Activated CD8-positive, alpha-beta memory T cell treated with anti-CD3 and anti-CD28 coated beads, Interleukin-2, amount 50 U/mL, for 24 hours (primary cell): Measurements from ENCODE around the gene TRIM7.
"Not testable (repeated sequence)": the region's sequence is repeated elsewhere in the genome, so short reads cannot be mapped to it uniquely, and the experiment has no call there.

Source experiments
- DNase-seq: peaks from one replicate; pipeline ENCODE4 v3.0.0-alpha.2; 2020; ENCODE audit errors: extremely low read depth

TRIM7 gene

DNA sequence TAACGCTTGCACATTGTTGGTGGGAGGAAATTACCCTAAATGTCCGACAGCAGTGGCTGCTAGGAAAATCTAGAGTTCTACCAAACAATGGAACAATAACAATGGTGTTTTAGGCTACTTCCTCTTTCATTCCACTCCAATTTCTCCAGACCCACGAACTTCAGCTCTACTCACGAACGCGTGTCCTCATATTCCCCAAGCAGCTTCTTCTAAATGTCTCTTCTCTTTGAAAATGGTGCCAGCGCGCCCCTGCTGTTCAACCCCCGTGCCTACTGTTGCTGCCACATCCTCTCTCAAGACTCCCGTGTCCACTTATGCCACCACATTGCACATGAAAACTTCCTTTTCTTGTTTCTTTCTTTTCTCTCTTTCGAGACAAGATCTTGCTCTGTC lies 32.0 kb downstream of the TRIM7 start:
- DNase-seq = no peak

DNA sequence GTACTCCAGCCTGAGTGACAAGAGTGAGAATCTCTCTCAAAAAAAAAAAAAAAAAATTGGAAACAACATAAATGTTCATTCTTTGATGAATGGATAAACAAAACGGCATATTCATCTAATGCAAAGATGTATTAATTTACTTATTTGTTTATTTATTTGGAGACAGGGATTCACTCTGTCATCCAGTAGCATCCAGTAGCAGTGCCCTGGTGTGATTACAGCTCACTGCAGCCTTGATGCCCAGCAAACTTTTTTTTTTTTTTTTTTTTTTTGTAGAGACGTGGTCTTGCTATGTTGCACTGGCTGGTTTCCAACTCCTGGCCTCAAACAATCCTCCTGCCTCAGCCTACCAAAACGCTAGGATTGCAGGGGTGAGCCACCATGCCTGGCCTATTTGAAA lies 33.2 kb downstream of the TRIM7 start:
- no peak for DNase-seq

DNA sequence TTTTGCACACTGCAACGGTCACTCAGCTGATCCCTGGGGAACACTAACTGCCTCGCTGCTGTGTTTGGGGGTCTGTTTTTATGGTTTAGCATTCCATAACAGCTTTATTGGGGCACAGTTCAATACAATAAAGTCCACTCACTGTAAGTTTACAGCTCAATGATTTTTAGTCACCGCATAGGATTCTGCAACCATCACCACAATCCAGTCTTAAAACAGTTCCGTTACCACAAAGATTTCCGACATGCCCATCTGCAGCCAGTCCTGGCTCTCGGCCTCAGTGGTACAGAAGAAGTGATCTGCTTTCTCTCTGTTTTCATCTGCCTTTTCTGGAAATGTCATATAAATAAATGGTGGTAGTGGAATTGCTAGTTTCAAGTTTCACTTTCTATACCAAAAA lies 34.0 kb downstream of the TRIM7 start:
- no peak for DNase-seq

DNA sequence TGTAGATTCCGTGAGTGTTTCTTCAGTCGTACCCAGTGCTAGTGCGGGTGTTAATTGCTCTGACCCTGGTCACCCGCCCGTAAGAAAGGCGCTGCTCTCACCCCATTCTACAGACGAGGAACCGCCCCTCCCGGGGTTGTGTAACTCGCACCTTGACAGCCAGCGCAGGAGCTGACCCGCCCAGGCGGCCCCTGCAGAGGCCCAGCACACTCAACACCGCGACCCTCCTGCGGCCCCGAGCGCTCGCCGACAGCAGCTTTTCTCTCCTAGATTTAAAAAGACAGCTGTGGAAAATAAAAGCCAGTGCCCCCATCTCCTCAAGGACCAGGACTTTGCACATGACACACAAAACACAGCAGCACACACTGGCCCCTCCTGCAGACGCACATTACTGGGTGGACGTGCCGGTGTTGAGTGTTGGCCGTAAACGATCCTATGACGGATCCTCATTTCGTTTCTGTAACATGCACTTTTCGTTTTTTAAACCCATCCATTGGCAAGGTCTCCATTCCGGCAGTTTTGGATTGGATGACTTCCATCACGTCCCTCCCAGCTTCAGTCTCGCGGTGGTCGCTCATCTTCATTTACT lies 34.7 kb downstream of the TRIM7 start:
- no peak for DNase-seq

DNA sequence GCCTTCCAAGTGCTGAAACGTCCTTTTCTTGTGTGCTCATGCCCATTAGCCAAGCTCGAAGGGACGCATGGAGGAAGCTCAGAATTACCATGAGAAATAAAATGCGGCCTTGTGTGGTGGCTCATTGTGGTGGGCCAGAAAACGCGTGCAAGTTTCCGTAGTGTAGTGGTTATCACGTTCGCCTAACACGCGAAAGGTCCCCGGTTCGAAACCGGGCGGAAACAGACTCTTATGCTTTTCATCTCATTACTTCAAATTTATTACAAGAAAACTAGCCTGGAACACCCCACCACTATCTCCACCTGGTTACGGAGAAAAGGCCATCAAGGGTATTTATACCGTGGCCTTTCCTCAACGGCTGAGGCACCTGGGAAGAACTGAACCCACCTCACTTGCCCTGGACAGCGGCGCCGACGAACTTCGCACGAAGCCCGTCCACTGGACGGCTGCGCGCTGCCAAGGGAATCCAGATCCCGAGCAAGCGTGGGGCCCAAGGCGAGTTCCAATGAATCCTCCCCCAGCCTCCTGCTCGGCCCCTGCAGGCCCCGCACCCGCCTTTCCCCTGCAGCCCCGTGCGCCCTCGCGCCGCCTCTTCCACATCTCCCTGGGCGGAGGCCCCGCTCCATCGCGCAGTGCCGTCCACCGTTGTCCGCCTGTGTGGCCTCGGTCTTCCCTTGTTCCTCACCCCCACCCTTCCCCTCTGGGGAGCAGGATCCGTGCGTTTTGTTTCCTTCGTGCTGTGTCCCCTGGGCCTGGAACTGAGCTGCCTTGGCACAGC lies 35.3 kb downstream of the TRIM7 start:
- peak; percentile 83 for DNase-seq

DNA sequence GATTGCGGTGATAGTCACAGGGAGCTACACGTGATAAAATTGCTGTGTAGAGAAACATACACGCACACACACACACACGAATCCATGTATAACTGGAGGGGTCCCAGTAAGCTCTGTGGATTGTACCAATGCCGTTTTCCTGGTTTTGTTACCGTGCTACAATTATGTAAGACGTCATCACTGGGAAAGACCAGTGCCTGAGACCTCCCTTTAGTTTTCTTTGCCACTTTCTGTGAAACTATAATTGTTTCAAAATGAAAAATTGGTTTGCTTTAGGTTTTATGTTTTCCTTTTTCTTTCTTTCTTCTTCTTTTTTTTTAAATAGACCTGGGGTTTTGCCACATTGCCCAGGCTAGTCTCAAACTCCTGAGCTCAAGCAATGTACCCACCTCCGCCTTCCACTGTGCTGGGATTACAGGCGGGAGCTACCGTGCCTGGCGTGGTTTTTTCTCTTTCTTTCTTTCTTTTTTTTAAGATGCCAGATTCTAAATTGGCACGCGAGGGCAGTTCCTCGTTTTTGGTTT lies 36.3 kb downstream of the TRIM7 start:
- no peak for DNase-seq

DNA sequence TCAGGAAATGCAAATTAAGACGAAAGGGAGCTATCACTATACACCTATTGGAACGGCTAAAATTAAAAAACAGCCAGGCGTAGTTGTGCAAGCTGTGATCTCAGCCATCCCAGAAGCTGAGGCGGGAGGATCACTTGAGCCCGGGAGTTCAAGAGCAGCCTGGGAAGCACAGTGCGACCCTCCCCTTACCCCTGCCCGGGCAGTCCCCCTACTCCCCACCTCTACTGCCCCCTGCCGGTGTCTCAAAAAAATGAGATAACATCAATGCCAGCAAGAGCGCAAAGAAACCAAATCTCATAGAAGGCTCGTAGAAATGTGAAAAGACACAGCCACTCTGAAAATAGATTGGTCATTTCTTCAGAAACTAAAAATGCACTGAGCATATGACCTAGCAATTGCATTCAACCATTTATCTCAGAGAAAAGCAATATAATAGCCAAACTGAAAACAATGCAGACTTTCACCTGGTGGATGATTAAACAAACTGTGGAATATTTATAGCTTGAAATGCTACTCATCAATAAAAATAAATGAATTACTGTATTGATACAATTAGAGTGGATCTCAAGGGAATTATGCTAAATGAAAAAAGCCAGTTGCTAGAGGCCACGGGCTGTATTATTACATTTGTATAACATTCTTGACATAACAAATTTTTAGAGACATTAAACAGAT lies 37.0 kb downstream of the TRIM7 start:
- no peak for DNase-seq

DNA sequence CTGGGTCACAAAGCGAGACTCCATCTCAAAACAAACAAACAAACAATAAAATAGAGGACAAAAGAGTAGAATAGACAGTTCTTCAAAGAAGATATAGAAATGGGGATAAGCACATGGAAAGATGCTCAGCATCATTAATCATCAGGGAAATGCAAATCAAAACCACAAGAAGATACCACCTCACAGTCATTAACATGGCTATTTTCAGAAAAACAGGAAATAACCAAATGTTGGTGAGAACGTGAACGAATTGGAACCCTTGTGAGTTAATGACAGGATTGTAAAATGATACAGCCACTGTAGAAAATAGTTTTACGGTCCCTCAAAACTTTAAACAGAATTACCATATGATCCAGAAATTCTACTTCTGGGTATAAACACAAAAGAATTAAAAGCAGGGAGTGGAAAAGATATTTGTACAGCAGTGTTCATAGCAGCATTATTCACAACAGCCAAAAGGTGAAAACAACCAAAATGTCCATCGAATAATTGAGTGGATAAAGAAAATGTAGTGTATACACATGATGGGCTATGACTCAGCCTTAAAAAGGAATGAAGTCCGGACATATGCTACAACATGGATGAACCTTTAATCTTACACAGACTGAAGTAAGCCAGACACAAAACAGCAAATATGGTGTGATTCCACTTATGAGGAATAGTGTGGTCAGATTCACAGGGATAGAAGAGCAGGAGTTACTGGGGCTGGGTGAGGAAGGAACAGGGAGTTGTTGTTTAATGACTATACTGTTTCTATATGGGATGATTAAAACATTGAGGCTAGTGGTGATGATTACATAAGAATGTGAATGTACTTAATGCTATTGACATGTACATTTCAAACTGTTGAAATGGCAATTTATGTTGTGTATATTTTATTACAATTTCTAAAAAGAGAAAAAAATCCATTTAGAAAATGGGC lies 37.9 kb downstream of the TRIM7 start:
- no peak for DNase-seq

DNA sequence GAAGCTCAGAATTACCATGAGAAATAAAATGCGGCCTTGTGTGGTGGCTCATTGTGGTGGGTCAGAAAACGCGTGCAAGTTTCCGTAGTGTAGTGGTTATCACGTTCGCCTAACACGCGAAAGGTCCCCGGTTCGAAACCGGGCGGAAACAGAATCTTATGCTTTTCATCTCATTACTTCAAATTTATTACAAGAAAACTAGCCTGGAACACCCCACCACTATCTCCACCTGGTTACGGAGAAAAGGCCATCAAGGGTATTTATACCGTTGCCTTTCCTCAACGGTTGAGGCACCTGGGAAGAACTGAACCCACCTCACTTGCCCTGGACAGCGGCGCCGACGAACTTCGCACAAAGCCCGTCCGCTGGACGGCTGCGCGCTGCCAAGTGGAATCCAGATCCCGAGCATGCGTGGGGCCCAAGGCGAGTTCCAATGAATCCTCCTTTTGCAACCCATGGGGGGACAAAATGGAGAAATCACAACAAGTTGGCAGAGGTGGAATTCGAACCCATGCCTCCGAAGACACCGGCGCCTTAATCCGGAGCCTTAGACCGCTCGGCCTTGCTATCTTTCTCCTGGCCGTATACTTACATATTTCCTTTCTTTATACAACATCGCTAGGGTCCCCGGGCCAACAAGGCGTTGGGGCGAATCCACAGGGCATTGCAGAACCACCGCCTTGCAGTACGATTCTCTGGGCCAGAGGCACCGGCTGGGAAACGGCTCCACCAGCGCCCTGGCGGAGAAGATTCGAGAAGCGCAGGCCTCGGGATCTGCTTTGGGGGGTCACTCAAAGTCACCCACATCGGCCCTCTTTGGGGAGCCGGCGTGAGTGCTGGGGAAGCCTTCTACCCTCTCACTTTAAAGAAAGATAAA lies 40.7 kb downstream of the TRIM7 start:
- DNase-seq = no peak

DNA sequence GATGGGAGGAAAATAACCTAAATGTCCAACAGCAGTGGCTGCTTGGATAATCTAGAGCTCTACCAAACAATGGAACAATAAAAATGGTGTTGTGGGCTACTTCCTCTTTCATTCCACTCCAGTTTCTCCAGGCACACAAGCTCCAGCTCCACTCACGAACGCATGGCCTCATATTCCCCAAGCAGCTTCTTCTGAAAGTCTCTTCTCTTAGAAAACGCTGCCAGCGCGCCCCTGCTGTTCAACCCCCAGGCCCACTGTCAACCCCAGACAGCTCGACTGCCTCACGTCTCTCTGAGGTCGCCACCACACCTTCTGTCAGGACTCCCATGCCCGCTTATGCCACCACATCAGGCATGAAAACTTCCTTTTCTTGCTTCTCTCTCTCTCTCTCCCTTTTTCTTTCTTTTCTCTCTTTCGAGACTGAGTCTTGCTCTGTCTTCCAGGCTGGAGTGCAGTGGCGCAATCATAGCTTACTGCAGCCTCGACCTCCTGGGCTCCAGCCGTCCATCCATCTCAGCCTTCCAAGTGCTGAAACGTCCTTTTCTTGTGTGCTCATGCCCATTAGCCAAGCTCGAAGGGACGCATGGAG lies 41.4 kb downstream of the TRIM7 start:
- no peak for DNase-seq

DNA sequence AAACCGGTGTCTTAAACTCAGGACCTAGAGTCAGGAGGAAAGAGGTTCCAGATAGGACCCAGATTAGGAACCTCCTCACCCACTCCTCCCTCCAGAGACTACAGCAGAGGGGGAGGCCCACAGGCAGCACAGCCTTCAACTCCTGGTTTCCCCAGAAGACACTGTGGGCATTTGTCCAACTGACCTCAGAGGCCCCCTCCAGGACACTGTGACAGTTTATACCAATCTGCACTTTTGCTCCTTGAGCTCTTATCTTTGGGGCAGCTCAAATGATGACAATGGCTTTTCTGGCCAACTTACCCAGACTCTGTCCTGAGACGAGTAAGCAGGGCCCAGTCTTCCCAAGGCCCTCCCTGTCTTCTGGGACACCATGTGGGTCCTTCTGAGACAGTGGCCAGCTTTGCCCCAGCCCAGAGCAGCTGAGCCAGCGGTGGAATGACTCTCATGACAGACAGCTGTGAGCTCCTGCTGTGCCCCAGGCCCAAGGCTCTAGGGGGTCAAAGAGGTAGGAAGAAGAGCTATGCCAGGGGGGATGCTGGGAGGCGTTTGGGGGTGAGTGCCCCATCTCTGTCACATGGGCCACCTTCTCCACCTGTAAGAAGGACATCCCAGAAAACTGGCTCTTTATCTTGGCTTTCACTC lies 43.3 kb downstream of the TRIM7 start:
- no peak for DNase-seq

DNA sequence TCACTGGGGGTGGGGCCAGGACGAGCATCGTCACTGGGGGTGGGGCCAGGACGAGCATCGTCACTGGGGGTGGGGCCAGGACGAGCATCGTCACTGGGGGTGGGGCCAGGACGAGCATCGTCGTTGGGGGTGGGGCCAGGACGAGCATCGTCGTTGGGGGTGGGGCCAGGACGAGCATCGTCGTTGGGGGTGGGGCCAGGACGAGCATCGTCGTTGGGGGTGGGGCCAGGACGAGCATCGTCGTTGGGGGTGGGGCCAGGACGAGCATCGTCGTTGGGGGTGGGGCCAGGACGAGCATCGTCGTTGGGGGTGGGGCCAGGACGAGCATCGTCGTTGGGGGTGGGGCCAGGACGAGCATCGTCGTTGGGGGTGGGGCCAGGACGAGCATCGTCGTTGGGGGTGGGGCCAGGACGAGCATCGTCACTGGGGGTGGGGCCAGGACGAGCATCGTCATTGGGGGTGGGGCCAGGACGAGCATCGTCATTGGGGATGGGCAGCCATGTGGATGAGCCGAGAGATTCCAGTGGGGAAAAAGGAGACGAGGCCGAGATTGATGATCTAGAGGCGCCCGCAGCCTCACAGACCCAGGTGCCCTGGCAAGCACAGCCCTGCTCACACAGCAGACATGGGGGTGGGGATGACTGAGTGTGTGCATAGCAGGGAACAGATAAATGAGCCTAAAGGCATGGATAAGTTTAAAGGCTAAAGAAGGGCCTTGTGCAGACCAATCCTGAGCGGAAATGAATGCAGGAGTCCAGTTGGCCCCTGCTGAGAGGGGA lies 44.1 kb downstream of the TRIM7 start:
- not testable (repeated sequence) for DNase-seq

DNA sequence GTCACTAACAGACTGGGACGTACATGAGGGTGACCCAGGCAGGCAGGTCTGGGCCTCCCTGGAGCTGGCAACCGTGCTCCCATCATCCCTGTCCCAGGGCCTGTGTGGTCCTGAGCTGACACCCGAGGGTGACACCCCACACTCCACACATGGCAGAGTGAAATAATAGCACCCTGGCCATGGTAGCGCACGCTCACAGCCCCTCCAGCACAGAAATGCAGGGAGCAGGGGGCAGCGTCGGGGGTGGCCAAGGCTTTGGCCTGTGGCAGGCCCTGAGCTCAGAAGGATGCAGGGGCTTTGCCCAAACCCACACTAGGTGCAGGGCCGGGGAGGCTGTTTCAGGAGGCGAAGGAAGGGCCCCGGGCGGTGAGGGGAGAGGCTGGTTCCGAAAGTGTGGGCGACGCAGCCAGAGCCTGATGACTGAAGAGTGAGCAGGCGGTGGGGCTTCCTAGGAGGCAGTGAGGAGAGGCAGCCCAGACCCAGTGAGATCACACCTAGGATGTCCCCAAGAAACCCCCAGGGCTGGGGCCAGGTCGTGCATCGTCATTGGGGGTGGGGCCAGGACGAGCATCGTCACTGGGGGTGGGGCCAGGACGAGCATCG lies 44.7 kb downstream of the TRIM7 start:
- peak; percentile 57 for DNase-seq

DNA sequence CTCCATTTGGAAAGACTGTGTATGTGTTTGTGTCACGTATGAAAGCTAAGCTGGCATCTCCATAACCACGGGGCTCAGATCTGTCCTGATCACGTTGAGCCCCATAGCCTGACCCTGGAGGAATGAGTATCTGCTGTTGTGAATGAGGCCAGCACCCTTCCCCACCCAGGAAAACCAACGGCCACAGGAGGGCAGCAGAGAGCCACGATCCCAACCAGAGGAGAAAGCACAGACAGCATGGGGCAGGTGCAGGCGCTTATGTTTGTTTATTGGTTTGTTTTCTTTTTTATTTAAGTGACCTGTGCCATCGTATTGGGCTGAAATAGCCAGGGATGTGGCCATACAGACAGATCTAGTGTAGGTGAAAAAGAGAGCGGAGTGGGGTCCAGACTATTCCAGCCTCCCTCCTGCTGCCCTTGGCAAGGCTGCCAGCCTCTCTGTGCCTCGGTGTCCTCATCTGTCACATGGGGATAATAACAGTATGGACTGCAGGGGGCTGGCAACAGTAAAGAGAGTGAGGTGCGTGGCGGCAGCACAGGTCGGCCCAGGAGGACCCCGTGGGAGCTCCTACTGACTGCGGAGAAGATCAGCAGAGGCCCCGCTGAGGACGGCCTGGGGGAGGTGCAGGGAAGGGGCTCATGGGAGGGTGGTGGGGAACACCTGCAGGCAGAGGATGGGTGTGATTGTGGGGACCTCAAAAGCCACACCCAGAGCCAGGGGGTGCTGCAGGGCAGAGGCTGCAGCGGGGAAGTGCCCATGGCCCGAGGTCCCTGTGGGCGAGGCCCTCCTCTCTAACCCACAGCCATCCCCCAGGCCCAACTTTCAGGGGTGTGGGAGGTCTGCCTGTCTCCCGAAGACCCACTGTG lies 45.5 kb downstream of the TRIM7 start:
- peak; percentile 89 for DNase-seq

DNA sequence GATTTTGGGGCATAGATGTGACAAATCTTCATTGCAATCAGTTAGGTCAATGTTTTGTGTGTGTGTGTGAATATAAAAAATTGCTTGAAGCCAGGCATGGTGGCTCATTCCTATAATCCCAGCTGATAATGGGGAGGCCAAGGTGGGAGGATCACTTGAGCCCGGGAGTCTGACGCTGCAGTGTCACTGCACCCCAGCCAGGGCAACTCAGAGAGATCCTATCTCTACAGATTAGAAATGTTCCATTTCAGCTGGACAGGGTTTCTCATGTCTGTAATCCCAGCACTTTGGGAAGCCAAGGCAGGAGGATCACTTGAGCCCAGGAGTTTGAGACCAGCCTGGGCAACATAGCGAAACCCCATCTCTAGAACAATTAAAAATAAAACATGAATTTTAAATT lies 46.1 kb downstream of the TRIM7 start:
- DNase-seq = no peak

DNA sequence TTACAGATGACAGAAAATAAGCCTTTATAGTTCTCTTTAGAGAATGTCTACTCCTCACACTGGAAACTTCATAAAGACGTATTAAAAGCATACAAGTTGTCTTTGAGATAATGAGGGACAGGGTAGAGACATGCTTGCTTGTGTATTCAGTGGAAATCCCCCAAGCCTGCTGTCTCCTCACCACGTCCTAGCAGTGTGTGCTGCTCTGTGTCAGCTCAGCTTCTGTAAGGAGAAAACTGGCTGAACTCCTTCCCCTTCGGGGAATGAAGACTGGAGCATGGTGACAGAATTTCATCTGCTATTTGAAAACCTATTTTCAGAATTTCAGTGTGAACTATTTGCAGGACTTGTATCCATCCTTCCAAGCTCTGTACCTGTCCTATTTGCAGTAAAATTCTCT lies 48.2 kb downstream of the TRIM7 start:
- DNase-seq = no peak

DNA sequence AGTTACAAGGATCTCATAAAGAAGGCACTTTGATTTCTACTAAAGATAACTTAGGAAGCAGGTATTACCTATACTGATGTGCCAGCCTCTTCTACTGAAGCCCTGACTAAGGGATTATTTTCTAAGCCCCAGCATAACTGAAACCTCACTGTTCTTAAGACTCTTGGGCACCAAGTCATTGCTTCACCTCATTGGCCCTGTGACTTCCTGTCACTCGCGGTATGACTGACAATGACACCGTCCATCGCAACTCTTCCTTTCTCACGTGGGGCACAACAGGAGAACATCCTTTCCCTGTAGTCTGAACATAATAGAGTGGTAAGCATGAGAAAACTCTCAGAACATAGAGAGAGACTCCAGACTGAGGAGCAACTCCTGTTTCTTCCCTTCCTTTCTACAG lies 51.2 kb downstream of the TRIM7 start:
- DNase-seq = no peak

DNA sequence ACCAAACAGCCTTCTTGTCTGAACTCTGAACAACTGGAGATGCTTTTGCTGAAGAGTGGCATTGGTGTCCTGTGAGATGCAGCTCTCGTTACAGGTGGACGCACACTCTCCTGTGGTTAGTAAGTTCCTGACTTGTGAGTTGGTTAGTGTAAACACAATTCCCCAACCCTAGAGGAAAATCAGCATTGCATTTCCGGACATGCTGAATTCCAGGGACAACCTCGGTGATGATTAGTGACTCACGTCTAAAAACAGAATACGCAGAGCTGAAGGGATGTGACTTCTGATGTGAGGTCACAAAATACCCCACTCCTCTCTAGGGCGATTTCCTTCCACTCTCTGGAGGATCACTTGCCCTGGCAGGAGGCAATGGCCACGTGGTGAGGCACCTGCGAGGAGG lies 52.6 kb downstream of the TRIM7 start:
- DNase-seq = no peak
